Spleen (tissue), 11 donors: ENCODE measurements around the gene SLFN11. TPM values are rescaled to one million over a fixed set of nuclear protein-coding genes. Genes with fewer than 3 reads are reported as not detected.
"Not testable (repeated sequence)": the region's sequence is repeated elsewhere in the genome, so short reads cannot be mapped to it uniquely, and the experiment has no call there.

Experiments used
- DNase-seq: peaks from one replicate; pipeline ENCODE4 v3.0.0-alpha.2; 2020
- H3K27ac ChIP-seq, 8 donors: fragments of 200-600 bp; sonication (generic) in 7 of 8; 1 replicate in 4 of 8; 2 replicates in 4 of 8; pipeline versions ENCODE4 v1.5.0 to v1.8.0; 2016 to 2021; ENCODE audit warnings: inconsistent platforms in 4 of 8, mild to moderate bottlenecking in 4 of 8, moderate library complexity in 1 of 8
- H3K27me3 ChIP-seq, 7 donors: fragments of 200-600 bp; sonication (generic) in 6 of 7; replicated peaks in 1 of 7; 1 replicate in 4 of 7; 2 replicates in 3 of 7; pipeline versions ENCODE4 v1.5.0 to v1.8.0; 2016 to 2021; ENCODE audit warnings: inconsistent platforms in 3 of 7, mild to moderate bottlenecking in 1 of 7
- H3K36me3 ChIP-seq, 6 donors: fragments of 200-600 bp; sonication (generic) in 5 of 6; 1 replicate in 4 of 6; 2 replicates in 2 of 6; pipeline versions ENCODE4 v1.5.0 to v1.8.0; 2016 to 2021; ENCODE audit warnings: inconsistent platforms in 2 of 6
- H3K4me1 ChIP-seq, 6 donors: fragments of 200-600 bp; sonication (generic) in 5 of 6; 1 replicate in 3 of 6; 2 replicates in 3 of 6; pipeline versions ENCODE4 v1.5.0 to v1.8.0; 2016 to 2021; ENCODE audit warnings: inconsistent platforms in 3 of 6
- H3K4me3 ChIP-seq, 8 donors: fragments of 200-600 bp; sonication (generic) in 7 of 8; 1 replicate in 4 of 8; 2 replicates in 4 of 8; pipeline versions ENCODE4 v1.5.0 to v1.8.0; 2016 to 2021; ENCODE audit warnings: inconsistent platforms in 4 of 8, mild to moderate bottlenecking in 4 of 8, moderate library complexity in 2 of 8
- H3K9me3 ChIP-seq, 8 donors: fragments of 200-600 bp; sonication (generic) in 7 of 8; 1 replicate in 4 of 8; 2 replicates in 4 of 8; pipeline versions ENCODE4 v1.5.0 to v1.8.0; 2016 to 2021; ENCODE audit warnings: inconsistent platforms in 4 of 8
- CTCF ChIP-seq, 11 experiments: fragments of 200-600 bp in 7 of 11; fragments of 450-650 bp in 4 of 11; sonication (generic) in 4 of 11; IDR thresholded peaks in 8 of 11; conservative IDR thresholded peaks in 3 of 11; 1 replicate in 7 of 11; 2 replicates in 4 of 11; pipeline versions ENCODE4 v1.4.0 to v1.8.0; 2016 to 2021; ENCODE audit warnings: antibody characterized with exemption in 11 of 11, inconsistent platforms in 4 of 11, mild to moderate bottlenecking in 1 of 11
- POLR2A ChIP-seq, 3 donors: fragments of 450-650 bp; IDR thresholded peaks; one replicate each; pipeline ENCODE4 v1.5.1; 2017; ENCODE audit warnings: antibody characterized with exemption in 3 of 3, mild to moderate bottlenecking in 1 of 3
- POLR2AphosphoS5 ChIP-seq, 3 donors: sonication (generic); formaldehyde crosslinking; IDR thresholded peaks; one replicate each; pipeline ENCODE4 v1.5.1; 2017; ENCODE audit warnings: antibody characterized with exemption in 3 of 3
- WGBS, 5 donors: extraction: QIAGEN DNeasy Blood & Tissue Kit in 3 of 5; methylation state at CpG; one replicate each; pipeline versions ENCODE4 v1.1.5 to v1.1.7; 2013 to 2018; 5-methylcytosine and 5-hydroxymethylcytosine counted together
- intact Hi-C: fragments of 100-400 bp; cut with DNase I; formaldehyde crosslinking; loops from one replicate; pipeline ENCODE4 v1.15.0; 2023; ENCODE audit warnings: low total_unique reads
- polyA plus RNA-seq, 3 donors: library from polyadenylated mRNA; stranded (reverse); fragments of 200-250 nt; gene quantifications; one replicate each; pipeline ENCODE4 v1.2.1, GENCODE V29; 2013
- total RNA-seq, 7 donors: library from RNA; depleted of rRNA in 3 of 7; stranded (reverse); fragments of >200 nt in 3 of 7; fragmentation: NEBNext Ultra II Directional in 4 of 7; extraction: Animal tissue kit (Norgen Biotek cat#: 25700) in 4 of 7; gene quantifications; one replicate each; pipeline versions ENCODE4 v1.1.0 to v1.2.1, GENCODE V29; 2016 to 2021
- donor health status: healthy with polysubstance abuse.
- donor health status: DM: no; HTN: no; CAD: no; lungs with moderate emphysema.
- donor health status: DM: no; HTN: no; CAD: no.
- donor health status: Bipolar disorder and iron deficiency.
- donor health status: healthy.
- donor health status: DM: no; HTN: no; CAD: no.
- donor health status: DM: yes; HTN: yes; CAD: no.

SLFN11 gene
- total and polyA plus RNA-seq, 10 donors = 6.5 to 73.9 (median 56.6) TPM

GRCh38 chr17:35338230-35338629 lies 35.2 kb downstream of the SLFN11 start:
- no peaks in the 10 kb centered on the region for H3K27me3 ChIP-seq
- peaks cover 0 to 25% (median 11%) of the 10 kb centered on the region in 8 donors for H3K9me3 ChIP-seq
- H3K4me1 ChIP-seq = peaks cover 0 to 22% (median 19%) of the 10 kb centered on the region in 6 donors
- no peak for DNase-seq
- no peaks in the 10 kb centered on the region for H3K36me3 ChIP-seq
- intact Hi-C loops = no loop called here
- TF ChIP-seq POLR2A (IDR thresholded peaks at IDR 0.05) (no peak), POLR2AphosphoS5 (IDR thresholded peaks at IDR 0.05) (no peak), CTCF (IDR thresholded peaks at IDR 0.05 in 8 of 11, conservative IDR thresholded peaks at IDR 0.05 in 3 of 11) (no peak)
- no peak overlapping the region for H3K27ac ChIP-seq
- 46 to 76% (median 63%) methylated on average over 2 of the region's 2 CpGs for WGBS, 5 donors
- H3K4me3 ChIP-seq = no peak overlapping the region

GRCh38 chr17:35337364-35337763 lies 36.1 kb downstream of the SLFN11 start:
- H3K27me3 ChIP-seq = no peaks in the 10 kb centered on the region

GRCh38 chr17:35333578-35333977 lies 39.8 kb downstream of the SLFN11 start:
- DNase-seq, H3K27ac ChIP-seq, H3K36me3 ChIP-seq, H3K9me3 ChIP-seq, intact Hi-C loops, H3K4me1 ChIP-seq, H3K4me3 ChIP-seq, H3K27me3 ChIP-seq: not testable (repeated sequence)
- WGBS, 5 donors = 84 to 96% (median 93%) methylated on average over 5 of the region's 5 CpGs

More at GRCh38 chr17:35337364-35337763, 36.1 kb downstream of the SLFN11 start:
- TF ChIP-seq POLR2AphosphoS5 (IDR thresholded peaks at IDR 0.05) (no peak), POLR2A (IDR thresholded peaks at IDR 0.05) (no peak), CTCF (IDR thresholded peaks at IDR 0.05 in 8 of 11, conservative IDR thresholded peaks at IDR 0.05 in 3 of 11) (no peak)
- DNase-seq = no peak
- no peaks in the 10 kb centered on the region for H3K36me3 ChIP-seq
- peaks cover 0 to 16% (median 15%) of the 10 kb centered on the region in 6 donors for H3K4me1 ChIP-seq
- no peak overlapping the region for H3K27ac ChIP-seq
- peaks cover 0 to 25% (median 10%) of the 10 kb centered on the region in 8 donors for H3K9me3 ChIP-seq
- H3K4me3 ChIP-seq = no peak overlapping the region
- intact Hi-C loops = no loop called here

- TF ChIP-seq POLR2AphosphoS5 (IDR thresholded peaks at IDR 0.05) = no peak
- no peak for TF ChIP-seq CTCF (IDR thresholded peaks at IDR 0.05 in 8 of 11, conservative IDR thresholded peaks at IDR 0.05 in 3 of 11)
- TF ChIP-seq POLR2A (IDR thresholded peaks at IDR 0.05) = no peak
- intact Hi-C loops = no loop called here
- Histone ChIP-seq H3K4me1 (no peaks in the 10 kb centered on the region), H3K36me3 (peaks cover 0 to 36% (median 6%) of the 10 kb centered on the region in 6 donors), H3K27me3 (no peaks in the 10 kb centered on the region), H3K9me3 (peaks cover 0 to 21% (median 10%) of the 10 kb centered on the region in 8 donors), H3K4me3 (no peak overlapping the region), H3K27ac (no peak overlapping the region)
- DNase-seq = no peak
- 90 to 95% (median 93%) methylated on average over 1 of the region's 1 CpG for WGBS, 5 donors
These were observed 50.7 kb downstream of the SLFN11 start for GRCh38 chr17:35322749-35323148.

- intact Hi-C loops = loop anchor here (10.0 kb wide), 1 partner anchor 429 kb away; no protein-coding TSS in a partner anchor
- H3K9me3 ChIP-seq = no peaks in the 10 kb centered on the region
- no peak overlapping the region for H3K27ac ChIP-seq
- no peaks in the 10 kb centered on the region for H3K36me3 ChIP-seq
- TF ChIP-seq CTCF (IDR thresholded peaks at IDR 0.05 in 8 of 11, conservative IDR thresholded peaks at IDR 0.05 in 3 of 11) = no peak
- TF ChIP-seq POLR2AphosphoS5 (IDR thresholded peaks at IDR 0.05) = no peak
- no peak for TF ChIP-seq POLR2A (IDR thresholded peaks at IDR 0.05)
- no peak for DNase-seq
- H3K27me3 ChIP-seq = no peaks in the 10 kb centered on the region
- WGBS, 5 donors = 87 to 95% (median 92%) methylated on average over 2 of the region's 2 CpGs
- H3K4me3 ChIP-seq = no peak overlapping the region
- peaks cover 3 to 34% (median 24%) of the 10 kb centered on the region in 6 donors for H3K4me1 ChIP-seq
These were observed 57.5 kb downstream of the SLFN11 start for GRCh38 chr17:35315971-35316370.
